GM23338 (cell line): ENCODE results near the gene PIGA.
A peak's percentile ranks its signal among the peaks of the same experiment; 100 is the strongest.

Experiments
- CREB1 ChIP-seq: fragments of 250-450 bp; sonication (Bioruptor Pico); IDR thresholded peaks from 2 replicates; pipeline ENCODE4 v1.5.0; 2020; ENCODE audit warnings: low read depth, mild to moderate bottlenecking, moderate library complexity
- ETS1 ChIP-seq: IDR thresholded peaks from 2 replicates; pipeline ENCODE4 v1.6.1; 2016; ENCODE audit warnings: antibody characterized with exemption
- EZH2 ChIP-seq: fragments of 200-600 bp; sonication (generic); IDR thresholded peaks from one replicate; pipeline ENCODE4 v1.8.0; 2017; ENCODE audit warnings: antibody characterized with exemption, mild to moderate bottlenecking, low read depth; ENCODE audit not compliant: unreplicated experiment
- EZH2phosphoT487 ChIP-seq: fragments of 200-600 bp; sonication (generic); IDR thresholded peaks from one replicate; pipeline ENCODE4 v1.8.1; 2018; ENCODE audit warnings: antibody characterized with exemption; ENCODE audit not compliant: unreplicated experiment
- JUNB ChIP-seq: IDR thresholded peaks from one replicate; pipeline ENCODE4 v1.6.1; 2016; ENCODE audit warnings: antibody characterized with exemption; ENCODE audit not compliant: unreplicated experiment
- NANOG ChIP-seq: IDR thresholded peaks from 2 replicates; pipeline ENCODE4 v1.6.1; 2016; ENCODE audit warnings: antibody characterized with exemption, borderline replicate concordance
- POLR2AphosphoS5 ChIP-seq: IDR thresholded peaks from 2 replicates; pipeline ENCODE4 v1.6.1; 2016; ENCODE audit warnings: antibody characterized with exemption, low read depth
- STAT1 ChIP-seq: IDR thresholded peaks from one replicate; pipeline ENCODE4 v1.6.1; 2016; ENCODE audit warnings: antibody characterized with exemption; ENCODE audit not compliant: unreplicated experiment
- ZNF331 ChIP-seq: fragments of 250-450 bp; sonication (Bioruptor Pico); IDR thresholded peaks from 2 replicates; pipeline ENCODE4 v1.5.0; 2020; ENCODE audit warnings: low read depth, mild to moderate bottlenecking, moderate library complexity
- ZNF462 ChIP-seq: fragments of 250-450 bp; sonication (Bioruptor Pico); IDR thresholded peaks from 2 replicates; pipeline ENCODE4 v1.5.0; 2020; ENCODE audit warnings: mild to moderate bottlenecking, moderate library complexity
- TF ChIP-seq, protein P1 (sequence below): IDR thresholded peaks from one replicate; pipeline ENCODE4 v1.6.1; 2018; ENCODE audit warnings: antibody characterized with exemption; ENCODE audit not compliant: unreplicated experiment
- TF ChIP-seq, protein P2 (sequence below), 2 experiments: fragments of 200-600 bp in 1 of 2; sonication (generic) in 1 of 2; conservative IDR thresholded peaks; 2 replicates each; pipeline versions ENCODE4 v1.5.1 to v1.6.1; 2016 to 2017; ENCODE audit warnings: antibody characterized with exemption in 2 of 2, low read depth in 2 of 2, mild to moderate bottlenecking in 2 of 2, moderate library complexity in 1 of 2

DNA sequence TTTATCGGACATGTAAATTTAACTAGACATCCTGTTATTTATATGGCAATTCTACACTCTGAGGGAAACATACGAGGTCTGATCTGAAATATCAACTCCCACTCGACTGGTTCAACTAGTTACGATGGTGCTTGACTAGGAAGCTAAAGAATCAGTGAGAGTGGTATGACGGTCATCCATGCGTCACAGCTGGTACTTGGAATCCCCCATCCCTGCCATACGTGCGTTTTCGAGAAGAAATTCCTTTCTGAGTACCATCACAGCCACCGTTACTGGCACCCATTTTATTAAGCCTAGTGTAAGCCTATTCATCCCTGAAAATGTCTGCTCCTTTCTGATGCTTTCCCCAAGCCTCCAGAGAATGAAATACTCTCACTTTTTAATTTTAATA is 695 bp upstream of the PIGA start:
- TF ChIP-seq, protein P1, sequence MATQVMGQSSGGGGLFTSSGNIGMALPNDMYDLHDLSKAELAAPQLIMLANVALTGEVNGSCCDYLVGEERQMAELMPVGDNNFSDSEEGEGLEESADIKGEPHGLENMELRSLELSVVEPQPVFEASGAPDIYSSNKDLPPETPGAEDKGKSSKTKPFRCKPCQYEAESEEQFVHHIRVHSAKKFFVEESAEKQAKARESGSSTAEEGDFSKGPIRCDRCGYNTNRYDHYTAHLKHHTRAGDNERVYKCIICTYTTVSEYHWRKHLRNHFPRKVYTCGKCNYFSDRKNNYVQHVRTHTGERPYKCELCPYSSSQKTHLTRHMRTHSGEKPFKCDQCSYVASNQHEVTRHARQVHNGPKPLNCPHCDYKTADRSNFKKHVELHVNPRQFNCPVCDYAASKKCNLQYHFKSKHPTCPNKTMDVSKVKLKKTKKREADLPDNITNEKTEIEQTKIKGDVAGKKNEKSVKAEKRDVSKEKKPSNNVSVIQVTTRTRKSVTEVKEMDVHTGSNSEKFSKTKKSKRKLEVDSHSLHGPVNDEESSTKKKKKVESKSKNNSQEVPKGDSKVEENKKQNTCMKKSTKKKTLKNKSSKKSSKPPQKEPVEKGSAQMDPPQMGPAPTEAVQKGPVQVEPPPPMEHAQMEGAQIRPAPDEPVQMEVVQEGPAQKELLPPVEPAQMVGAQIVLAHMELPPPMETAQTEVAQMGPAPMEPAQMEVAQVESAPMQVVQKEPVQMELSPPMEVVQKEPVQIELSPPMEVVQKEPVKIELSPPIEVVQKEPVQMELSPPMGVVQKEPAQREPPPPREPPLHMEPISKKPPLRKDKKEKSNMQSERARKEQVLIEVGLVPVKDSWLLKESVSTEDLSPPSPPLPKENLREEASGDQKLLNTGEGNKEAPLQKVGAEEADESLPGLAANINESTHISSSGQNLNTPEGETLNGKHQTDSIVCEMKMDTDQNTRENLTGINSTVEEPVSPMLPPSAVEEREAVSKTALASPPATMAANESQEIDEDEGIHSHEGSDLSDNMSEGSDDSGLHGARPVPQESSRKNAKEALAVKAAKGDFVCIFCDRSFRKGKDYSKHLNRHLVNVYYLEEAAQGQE = no peak
- TF ChIP-seq POLR2AphosphoS5 (no peak), CREB1 (peak; percentile 24; the same call in 1 of the 2 replicates), EZH2 (no peak), EZH2phosphoT487 (no peak), ZNF331 (CRISPR knock-in tag) (no peak), STAT1 (no peak), ETS1 (no peak), ZNF462 (CRISPR knock-in tag) (no peak), NANOG (no peak), JUNB (no peak)
- TF ChIP-seq, protein P2, sequence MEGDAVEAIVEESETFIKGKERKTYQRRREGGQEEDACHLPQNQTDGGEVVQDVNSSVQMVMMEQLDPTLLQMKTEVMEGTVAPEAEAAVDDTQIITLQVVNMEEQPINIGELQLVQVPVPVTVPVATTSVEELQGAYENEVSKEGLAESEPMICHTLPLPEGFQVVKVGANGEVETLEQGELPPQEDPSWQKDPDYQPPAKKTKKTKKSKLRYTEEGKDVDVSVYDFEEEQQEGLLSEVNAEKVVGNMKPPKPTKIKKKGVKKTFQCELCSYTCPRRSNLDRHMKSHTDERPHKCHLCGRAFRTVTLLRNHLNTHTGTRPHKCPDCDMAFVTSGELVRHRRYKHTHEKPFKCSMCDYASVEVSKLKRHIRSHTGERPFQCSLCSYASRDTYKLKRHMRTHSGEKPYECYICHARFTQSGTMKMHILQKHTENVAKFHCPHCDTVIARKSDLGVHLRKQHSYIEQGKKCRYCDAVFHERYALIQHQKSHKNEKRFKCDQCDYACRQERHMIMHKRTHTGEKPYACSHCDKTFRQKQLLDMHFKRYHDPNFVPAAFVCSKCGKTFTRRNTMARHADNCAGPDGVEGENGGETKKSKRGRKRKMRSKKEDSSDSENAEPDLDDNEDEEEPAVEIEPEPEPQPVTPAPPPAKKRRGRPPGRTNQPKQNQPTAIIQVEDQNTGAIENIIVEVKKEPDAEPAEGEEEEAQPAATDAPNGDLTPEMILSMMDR (conservative IDR thresholded peaks at IDR 0.05; ENCODE audit: low read depth in 2 of 2) = no peak
